ENCODE results near the gene CUL5.
"Not testable (repeated sequence)": the region's sequence is repeated elsewhere in the genome, so short reads cannot be mapped to it uniquely, and the experiment has no call there.

Gene CUL5

DNA sequence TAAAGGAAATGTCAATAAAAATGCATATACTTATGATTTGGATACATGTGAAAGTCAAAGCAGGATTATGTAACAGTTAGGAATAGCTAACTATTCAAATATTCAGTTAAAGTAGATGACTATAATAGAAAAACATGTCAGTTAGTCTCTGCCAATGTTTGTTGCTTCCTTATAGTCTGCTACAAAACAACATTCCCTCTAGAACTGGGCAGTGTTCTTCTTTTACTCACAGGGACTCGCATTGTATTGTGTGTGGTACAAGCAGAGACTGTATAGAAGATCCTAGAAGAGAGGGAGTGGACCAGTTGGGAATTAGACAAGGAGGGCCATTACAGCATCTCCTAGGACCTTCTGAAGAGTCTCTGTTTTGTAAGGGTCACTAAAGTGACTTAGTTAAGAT is 123.3 kb downstream of the CUL5 start:
- TF ChIP-seq, protein P1, sequence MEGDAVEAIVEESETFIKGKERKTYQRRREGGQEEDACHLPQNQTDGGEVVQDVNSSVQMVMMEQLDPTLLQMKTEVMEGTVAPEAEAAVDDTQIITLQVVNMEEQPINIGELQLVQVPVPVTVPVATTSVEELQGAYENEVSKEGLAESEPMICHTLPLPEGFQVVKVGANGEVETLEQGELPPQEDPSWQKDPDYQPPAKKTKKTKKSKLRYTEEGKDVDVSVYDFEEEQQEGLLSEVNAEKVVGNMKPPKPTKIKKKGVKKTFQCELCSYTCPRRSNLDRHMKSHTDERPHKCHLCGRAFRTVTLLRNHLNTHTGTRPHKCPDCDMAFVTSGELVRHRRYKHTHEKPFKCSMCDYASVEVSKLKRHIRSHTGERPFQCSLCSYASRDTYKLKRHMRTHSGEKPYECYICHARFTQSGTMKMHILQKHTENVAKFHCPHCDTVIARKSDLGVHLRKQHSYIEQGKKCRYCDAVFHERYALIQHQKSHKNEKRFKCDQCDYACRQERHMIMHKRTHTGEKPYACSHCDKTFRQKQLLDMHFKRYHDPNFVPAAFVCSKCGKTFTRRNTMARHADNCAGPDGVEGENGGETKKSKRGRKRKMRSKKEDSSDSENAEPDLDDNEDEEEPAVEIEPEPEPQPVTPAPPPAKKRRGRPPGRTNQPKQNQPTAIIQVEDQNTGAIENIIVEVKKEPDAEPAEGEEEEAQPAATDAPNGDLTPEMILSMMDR (conservative IDR thresholded peaks at IDR 0.05; ENCODE audit: low read depth, low read length), result no peak
- H3K9ac ChIP-seq, result no peak overlapping the region
- no peak overlapping the region for H3K4me3 ChIP-seq (IDR thresholded peaks at IDR 0.05; ENCODE audit: insufficient read depth, low read depth, low read length)
- no peaks in the 10 kb centered on the region for H3K27me3 ChIP-seq (ENCODE audit: insufficient read depth, low read depth)
- no peaks in the 10 kb centered on the region for H4K20me1 ChIP-seq (ENCODE audit: insufficient read depth)
- no peak overlapping the region for H3K4me2 ChIP-seq
- no peaks in the 10 kb centered on the region for H3K79me2 ChIP-seq (ENCODE audit: insufficient read depth, low read depth)
- H2AFZ ChIP-seq (ENCODE audit: low read depth), result no peak overlapping the region
- no peak overlapping the region for H3K27ac ChIP-seq
- no peaks in the 10 kb centered on the region for H3K36me3 ChIP-seq (ENCODE audit: insufficient read depth)
- H3K4me1 ChIP-seq (ENCODE audit: low read depth, poor library complexity, severe bottlenecking), result peaks cover 30% of the 10 kb centered on the region

DNA sequence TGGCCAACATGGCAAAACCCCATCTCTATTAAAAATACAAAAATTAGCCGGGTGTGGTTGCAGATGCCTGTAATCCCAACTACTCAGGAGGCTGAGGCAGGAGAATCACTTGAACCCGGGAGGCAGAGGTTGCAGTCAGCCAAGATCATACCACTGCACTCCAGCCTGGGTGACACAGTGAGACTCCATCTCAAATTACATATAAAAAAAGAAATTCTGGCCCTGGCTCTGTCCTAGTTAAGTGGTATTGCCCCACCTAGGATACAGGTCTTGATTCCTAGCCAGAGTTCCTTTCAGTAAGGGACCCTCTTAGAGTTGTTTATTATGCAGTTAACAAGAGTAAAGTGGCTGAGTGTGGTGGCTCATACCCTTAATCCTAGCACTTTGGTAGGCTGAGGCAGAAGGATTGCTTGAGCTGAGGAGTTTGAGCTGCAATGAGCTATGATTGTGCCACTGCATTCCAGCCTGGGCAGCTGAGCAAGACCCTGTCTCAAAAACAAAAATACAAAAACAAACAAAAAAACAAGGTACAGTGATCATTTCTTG is 124.4 kb downstream of the CUL5 start:
- H2AFZ ChIP-seq (ENCODE audit: low read depth); H4K20me1 ChIP-seq (ENCODE audit: insufficient read depth); H3K4me3 ChIP-seq (IDR thresholded peaks at IDR 0.05; ENCODE audit: insufficient read depth, low read depth, low read length); H3K27ac ChIP-seq; H3K9ac ChIP-seq; H3K27me3 ChIP-seq (ENCODE audit: insufficient read depth, low read depth); H3K36me3 ChIP-seq (ENCODE audit: insufficient read depth); H3K79me2 ChIP-seq (ENCODE audit: insufficient read depth, low read depth); H3K4me2 ChIP-seq: not testable (repeated sequence)
- H3K4me1 ChIP-seq (ENCODE audit: low read depth, poor library complexity, severe bottlenecking), result peaks cover 30% of the 10 kb centered on the region

DNA sequence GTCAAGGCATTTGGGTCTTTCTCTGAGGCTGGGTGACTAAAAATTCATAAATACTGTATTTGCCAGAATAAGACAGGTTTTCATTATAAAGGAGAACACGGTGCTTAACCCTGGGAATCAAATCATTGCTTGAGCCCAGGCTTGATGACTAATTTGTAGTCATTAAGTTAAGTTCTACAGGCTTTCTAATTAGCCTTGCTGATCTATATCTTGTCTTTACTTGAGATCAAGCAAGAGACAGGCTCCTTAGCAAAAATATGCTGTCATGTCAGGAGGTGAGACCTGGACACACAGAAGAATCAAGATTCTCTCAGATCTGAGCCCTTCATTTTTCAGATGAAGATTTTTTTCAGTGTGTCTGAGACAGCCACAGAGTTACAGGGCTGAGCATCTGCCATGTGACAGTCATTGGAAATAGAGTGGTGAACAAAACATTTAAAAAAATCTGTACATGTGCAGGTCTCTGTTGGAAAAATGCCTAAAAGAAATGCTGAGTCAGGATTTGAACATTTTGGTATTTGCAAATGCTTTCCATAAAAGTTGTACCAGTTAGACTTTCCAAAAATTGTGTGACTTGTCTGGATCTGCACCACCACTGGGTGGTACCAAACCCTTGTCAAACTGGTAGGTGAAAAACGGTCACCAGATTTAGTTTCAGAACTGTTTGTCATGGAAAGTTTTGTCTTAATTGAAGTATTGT is 127.3 kb downstream of the CUL5 start:
- Histone ChIP-seq H3K4me3 (IDR thresholded peaks at IDR 0.05; ENCODE audit: insufficient read depth, low read depth, low read length) (no peak overlapping the region), H3K27ac (peak overlapping the region; percentile 67), H2AFZ (ENCODE audit: low read depth) (no peak overlapping the region), H3K4me1 (ENCODE audit: low read depth, poor library complexity, severe bottlenecking) (peaks cover 30% of the 10 kb centered on the region), H3K4me2 (peak overlapping the region; percentile 53), H3K9ac (no peak overlapping the region), H3K79me2 (ENCODE audit: insufficient read depth, low read depth) (no peaks in the 10 kb centered on the region), H3K27me3 (ENCODE audit: insufficient read depth, low read depth) (no peaks in the 10 kb centered on the region), H4K20me1 (ENCODE audit: insufficient read depth) (no peaks in the 10 kb centered on the region), H3K36me3 (ENCODE audit: insufficient read depth) (no peaks in the 10 kb centered on the region)
- TF ChIP-seq, protein P1 (conservative IDR thresholded peaks at IDR 0.05; ENCODE audit: low read depth, low read length), result peak; percentile 48; the same call in 1 of the 2 replicates

DNA sequence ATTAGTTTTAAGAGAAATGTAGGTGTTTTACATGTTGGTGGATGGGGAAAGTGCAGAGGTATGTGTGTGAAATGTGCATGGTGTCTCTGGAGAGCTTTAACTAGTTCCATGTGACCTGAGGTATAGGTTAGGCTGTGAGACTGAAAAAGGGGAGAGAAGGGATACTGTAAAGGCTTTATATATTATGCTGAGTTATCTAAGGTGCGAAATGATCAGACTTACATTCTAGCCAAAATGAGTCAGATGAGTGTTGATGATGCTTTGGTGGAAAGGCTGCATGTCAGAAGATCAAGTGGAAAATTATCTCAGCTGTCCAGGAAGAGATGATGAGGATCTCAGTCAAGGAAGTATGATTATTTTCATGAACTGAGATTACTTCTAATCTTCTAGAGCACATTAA is 128.5 kb downstream of the CUL5 start:
- peaks cover 30% of the 10 kb centered on the region for H3K4me1 ChIP-seq (ENCODE audit: low read depth, poor library complexity, severe bottlenecking)
- H3K4me3 ChIP-seq (IDR thresholded peaks at IDR 0.05; ENCODE audit: insufficient read depth, low read depth, low read length), result no peak overlapping the region
- no peaks in the 10 kb centered on the region for H4K20me1 ChIP-seq (ENCODE audit: insufficient read depth)
- no peak overlapping the region for H3K27ac ChIP-seq
- H3K4me2 ChIP-seq, result no peak overlapping the region
- TF ChIP-seq, protein P1 (conservative IDR thresholded peaks at IDR 0.05; ENCODE audit: low read depth, low read length), result no peak
- no peak overlapping the region for H2AFZ ChIP-seq (ENCODE audit: low read depth)
- no peak overlapping the region for H3K9ac ChIP-seq
- H3K79me2 ChIP-seq (ENCODE audit: insufficient read depth, low read depth), result no peaks in the 10 kb centered on the region
- H3K36me3 ChIP-seq (ENCODE audit: insufficient read depth), result no peaks in the 10 kb centered on the region
- H3K27me3 ChIP-seq (ENCODE audit: insufficient read depth, low read depth), result no peaks in the 10 kb centered on the region

DNA sequence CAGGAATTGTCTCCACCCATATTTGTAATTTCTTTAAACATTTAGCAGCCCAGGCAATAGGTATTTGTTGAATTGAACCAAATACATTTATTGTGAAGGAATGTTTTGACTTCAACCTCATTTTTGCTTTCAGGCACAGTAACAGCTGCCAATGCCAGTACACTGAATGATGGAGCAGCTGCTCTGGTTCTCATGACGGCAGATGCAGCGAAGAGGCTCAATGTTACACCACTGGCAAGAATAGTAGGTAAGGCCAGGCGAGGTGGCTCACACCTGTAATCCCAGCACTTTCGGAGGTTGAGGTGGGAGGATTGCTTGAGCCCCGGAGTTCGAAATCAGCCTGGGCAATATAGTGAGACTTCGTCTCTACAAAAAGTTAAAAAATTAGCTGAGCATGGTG is 133.6 kb downstream of the CUL5 start:
- H3K4me2 ChIP-seq, result no peak overlapping the region
- H3K36me3 ChIP-seq (ENCODE audit: insufficient read depth), result no peaks in the 10 kb centered on the region
- H4K20me1 ChIP-seq (ENCODE audit: insufficient read depth), result no peaks in the 10 kb centered on the region
- no peak overlapping the region for H3K27ac ChIP-seq
- H2AFZ ChIP-seq (ENCODE audit: low read depth), result no peak overlapping the region
- no peak overlapping the region for H3K4me3 ChIP-seq (IDR thresholded peaks at IDR 0.05; ENCODE audit: insufficient read depth, low read depth, low read length)
- TF ChIP-seq, protein P1 (conservative IDR thresholded peaks at IDR 0.05; ENCODE audit: low read depth, low read length), result no peak
- H3K4me1 ChIP-seq (ENCODE audit: low read depth, poor library complexity, severe bottlenecking), result peaks cover 20% of the 10 kb centered on the region
- no peaks in the 10 kb centered on the region for H3K79me2 ChIP-seq (ENCODE audit: insufficient read depth, low read depth)
- no peak overlapping the region for H3K9ac ChIP-seq
- H3K27me3 ChIP-seq (ENCODE audit: insufficient read depth, low read depth), result no peaks in the 10 kb centered on the region
